SJCRH30 (cell line): ENCODE measurements around the gene PREPL. TPM values are rescaled to one million over a fixed set of nuclear protein-coding genes. Genes with fewer than 3 reads are reported as not detected.

Experiments
- DNase-seq, 2 experiments: peaks; one replicate each; pipeline ENCODE4 v3.0.0-alpha.2; 2015 to 2020
- H3K27ac ChIP-seq: fragments of 250-450 bp; sonication (Bioruptor Pico); 2 replicates; pipeline ENCODE4 v1.5.1; 2020; ENCODE audit warnings: mild to moderate bottlenecking, moderate library complexity
- H3K27me3 ChIP-seq: fragments of 250-450 bp; sonication (Bioruptor Pico); 2 replicates; pipeline ENCODE4 v1.5.1; 2020; ENCODE audit warnings: mild to moderate bottlenecking, moderate library complexity
- H3K36me3 ChIP-seq: fragments of 250-450 bp; sonication (Bioruptor Pico); 2 replicates; pipeline ENCODE4 v1.5.1; 2020; ENCODE audit warnings: mild to moderate bottlenecking, moderate library complexity
- H3K4me1 ChIP-seq: fragments of 250-450 bp; sonication (Bioruptor Pico); 2 replicates; pipeline ENCODE4 v1.5.1; 2020; ENCODE audit warnings: mild to moderate bottlenecking, moderate library complexity
- H3K4me3 ChIP-seq: fragments of 250-450 bp; sonication (Bioruptor Pico); 2 replicates; pipeline ENCODE4 v1.5.1; 2020; ENCODE audit warnings: mild to moderate bottlenecking, moderate library complexity
- H3K9me3 ChIP-seq: fragments of 250-450 bp; sonication (Bioruptor Pico); replicated peaks from 2 replicates; pipeline ENCODE4 v1.5.1; 2020; ENCODE audit warnings: mild to moderate bottlenecking, moderate library complexity
- total RNA-seq: library from RNA; depleted of rRNA; stranded (reverse); fragments of >200 nt; shearing (Covaris generic); gene quantifications from 2 replicates; pipeline ENCODE4 v1.2.3, GENCODE V29; 2014; rRNA removed

Gene PREPL
- total RNA-seq, 1 experiment from 2014 or later = 74.0 TPM

DNA sequence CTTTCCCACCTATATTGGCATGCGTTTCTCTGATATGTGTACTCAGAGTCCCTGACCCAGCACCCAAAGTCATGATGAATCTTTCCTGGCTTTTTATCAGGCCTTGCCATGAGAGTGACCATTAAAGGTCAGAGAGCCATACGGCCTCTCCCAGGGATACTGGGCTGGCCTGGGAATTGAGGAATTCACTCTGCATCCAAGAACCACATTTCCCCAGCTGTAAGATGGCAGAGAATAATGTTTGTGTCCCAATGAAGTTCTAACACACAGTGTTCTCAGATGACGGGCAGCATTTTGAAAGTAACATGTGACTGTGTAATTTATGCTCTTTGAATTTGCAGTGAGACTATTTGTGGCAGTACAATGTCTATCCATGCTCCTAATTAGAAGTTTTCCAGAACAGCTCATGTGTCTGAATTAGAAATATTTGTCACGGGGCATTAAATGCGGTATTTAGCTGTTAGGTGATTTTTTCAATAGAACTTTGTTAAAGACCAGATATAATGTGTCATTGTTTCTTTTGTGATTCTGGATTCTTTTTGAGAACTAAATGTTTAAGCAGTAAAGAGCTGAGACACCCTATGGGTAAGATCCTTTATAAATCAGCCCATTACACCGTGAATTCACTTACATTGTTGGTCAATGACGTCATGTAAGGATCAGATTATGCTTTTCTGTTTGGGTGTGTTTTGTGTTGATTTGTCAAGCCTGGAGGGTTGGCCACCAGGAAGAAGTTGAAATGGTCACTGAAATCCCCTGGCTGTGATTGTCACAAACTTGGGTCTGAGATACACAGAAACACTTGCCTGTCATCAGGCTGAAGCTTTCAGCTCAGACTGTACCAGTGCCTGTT, 93.3 kb downstream of the PREPL start:
- H3K36me3 ChIP-seq = no peaks in the 10 kb centered on the region
- peak overlapping the region; percentile 24 for H3K4me3 ChIP-seq
- H3K27ac ChIP-seq = peak overlapping the region; percentile 96
- no peaks in the 10 kb centered on the region for H3K9me3 ChIP-seq
- peaks cover 18% of the 10 kb centered on the region for H3K4me1 ChIP-seq
- peak; percentile 68 to 95 for DNase-seq
- no peaks in the 10 kb centered on the region for H3K27me3 ChIP-seq

Other genes with a start within 250 kb of the PREPL start
- 41.5 and 52.9 TPM in 2 replicates for gene PPM1B, start 192.6 kb downstream of the PREPL start, total RNA-seq
- not detected in 2 replicates for gene SLC3A1, start 86.0 kb downstream of the PREPL start, total RNA-seq
- gene CAMKMT, start 453 bp upstream of the PREPL start, total RNA-seq = 11.3 and 11.9 TPM in 2 replicates